GM19193 (cell line): ENCODE measurements around the gene SLC28A2.

Source experiments
- POLR2A ChIP-seq: IDR thresholded peaks from 4 replicates; pipeline ENCODE4 v1.6.1; 2011; ENCODE audit not compliant: insufficient read depth, insufficient read length; ENCODE audit errors: extremely low read depth

The SLC28A2 gene

GRCh38 chr15:45304711-45305110 is 52.7 kb downstream of the SLC28A2 start:
- TF ChIP-seq POLR2A, result no peak

GRCh38 chr15:45306105-45306504 is 54.1 kb downstream of the SLC28A2 start:
- TF ChIP-seq POLR2A, result no peak

GRCh38 chr15:45307230-45307924 is 55.3 kb downstream of the SLC28A2 start:
- no peak for TF ChIP-seq POLR2A

GRCh38 chr15:45314960-45315359 is 62.9 kb downstream of the SLC28A2 start:
- no peak for TF ChIP-seq POLR2A

- no peak for TF ChIP-seq POLR2A
These were observed 67.6 kb downstream of the SLC28A2 start for GRCh38 chr15:45319472-45320214.

- no peak for TF ChIP-seq POLR2A
These were observed 68.7 kb downstream of the SLC28A2 start for GRCh38 chr15:45320581-45321205.

GRCh38 chr15:45326280-45326679 is 74.2 kb downstream of the SLC28A2 start:
- TF ChIP-seq POLR2A, result no peak

GRCh38 chr15:45326741-45327140 is 74.7 kb downstream of the SLC28A2 start:
- no peak for TF ChIP-seq POLR2A
